Kidney (tissue), 14 donors: ENCODE results near the gene ZNF462. TPM values are rescaled to one million over a fixed set of nuclear protein-coding genes. Genes with fewer than 3 reads are reported as not detected.

Source experiments
- DNase-seq, 5 donors: peaks; one replicate each; pipeline ENCODE4 v3.0.0-alpha.2; 2013 to 2020
- FAIRE-seq: peaks from 2 replicates; lab custom pipeline; 2012; peaks lifted over from hg19 to GRCh38; lab: Jason Lieb, UNC
- H3K27ac ChIP-seq, 2 donors: one replicate each; pipeline ENCODE4 v1.7.0; 2013; ENCODE audit warnings: low read depth in 2 of 2, low read length in 2 of 2, inconsistent platforms in 1 of 2
- H3K27me3 ChIP-seq: one replicate; pipeline ENCODE4 v1.7.1; 2013; ENCODE audit warnings: low read length, inconsistent platforms; ENCODE audit not compliant: control insufficient read depth, insufficient read depth
- H3K36me3 ChIP-seq, 3 donors: one replicate each; pipeline versions ENCODE4 v1.7.0 to v1.7.1; 2013; ENCODE audit warnings: low read length in 3 of 3, control low read depth in 1 of 3, inconsistent platforms in 1 of 3; ENCODE audit not compliant: insufficient read depth in 3 of 3, control insufficient read depth in 2 of 3
- H3K4me1 ChIP-seq, 3 donors: one replicate each; pipeline versions ENCODE4 v1.7.0 to v1.7.1; 2013; ENCODE audit warnings: low read length in 3 of 3, inconsistent platforms in 1 of 3, low read depth in 1 of 3; ENCODE audit not compliant: control insufficient read depth in 2 of 3, insufficient read depth in 2 of 3
- H3K4me3 ChIP-seq, 3 donors: one replicate each; pipeline versions ENCODE4 v1.7.0 to v1.8.1; 2013; ENCODE audit warnings: low read length in 3 of 3, control low read depth in 1 of 3, inconsistent platforms in 1 of 3
- H3K9ac ChIP-seq, 3 donors: one replicate each; pipeline versions ENCODE4 v1.7.0 to v1.7.1; 2013; ENCODE audit warnings: low read length in 3 of 3, control low read depth in 1 of 3, inconsistent platforms in 1 of 3
- H3K9me3 ChIP-seq, 3 donors: one replicate each; pipeline versions ENCODE4 v1.7.0 to v1.7.1; 2013; ENCODE audit warnings: low read length in 3 of 3, control low read depth in 1 of 3, inconsistent platforms in 1 of 3; ENCODE audit not compliant: control insufficient read depth in 2 of 3, insufficient read depth in 1 of 3
- CTCF ChIP-seq: IDR thresholded peaks from 3 replicates; pipeline ENCODE4 v1.5.1; 2012; ENCODE audit warnings: mild to moderate bottlenecking, moderate library complexity, borderline replicate concordance; ENCODE audit not compliant: insufficient read depth; ENCODE audit errors: extremely low read depth
- intact Hi-C: fragments of 100-400 bp; cut with DNase I; formaldehyde crosslinking; loops from one replicate; pipeline ENCODE4 v1.11.1; 2022
- polyA plus RNA-seq: library from polyadenylated mRNA; stranded (reverse); fragments of 350-450 nt; fragmentation: Illumina TruSeq; extraction: RNeasy Lipid Tissue Mini Kit (QIAGEN cat#74804); gene quantifications from one replicate; pipeline ENCODE4 v1.2.3, GENCODE V29; 2014; ENCODE audit warnings: low read depth, low replicate concordance; ENCODE audit not compliant: insufficient read depth
- total RNA-seq: library from RNA; stranded (reverse); fragmentation: NEBNext Ultra II Directional; extraction: Animal tissue kit (Norgen Biotek cat#: 25700); gene quantifications from one replicate; pipeline ENCODE4 v1.2.1, GENCODE V29; 2021
- donor health status: control.
- donor health status: control.
- donor health status: control.
- donor health status: control.
- donor health status: control.
- donor health status: DM: yes; HTN: yes; CAD: no.
- donor health status: Normal renal cell carcinoma (clear cell type).

ZNF462 gene
- total and polyA plus RNA-seq, 2 donors from 2014 or later, result 1.8 to 47.0 TPM

GRCh38 chr9:107054146-107054545, 191.2 kb downstream of the ZNF462 start:
- intact Hi-C loops, result no loop called here
- Histone ChIP-seq H3K9me3 (no peaks in the 10 kb centered on the region), H3K4me3 (no peak overlapping the region), H3K27me3 (no peaks in the 10 kb centered on the region), H3K27ac (no peak overlapping the region), H3K36me3 (no peaks in the 10 kb centered on the region), H3K9ac (no peak overlapping the region), H3K4me1 (no peaks in the 10 kb centered on the region)
- TF ChIP-seq CTCF, result no peak
- DNase-seq (no peak), FAIRE-seq (no peak)

- no peak overlapping the region for H3K4me3 ChIP-seq
- H3K9me3 ChIP-seq, result no peaks in the 10 kb centered on the region
- no peak overlapping the region for H3K9ac ChIP-seq
- DNase-seq (no peak), FAIRE-seq (no peak)
- no peaks in the 10 kb centered on the region for H3K36me3 ChIP-seq
- H3K4me1 ChIP-seq, result no peaks in the 10 kb centered on the region
- TF ChIP-seq CTCF, result no peak
- intact Hi-C loops, result no loop called here
- H3K27me3 ChIP-seq, result no peaks in the 10 kb centered on the region
- H3K27ac ChIP-seq, result no peak overlapping the region
Observed at GRCh38 chr9:107059220-107059619, 196.3 kb downstream of the ZNF462 start.

GRCh38 chr9:107060062-107060461, 197.1 kb downstream of the ZNF462 start:
- H3K9ac ChIP-seq, result no peak overlapping the region
- no peaks in the 10 kb centered on the region for H3K4me1 ChIP-seq
- no peak for DNase-seq
- intact Hi-C loops, result no loop called here
- no peak overlapping the region for H3K27ac ChIP-seq
- H3K4me3 ChIP-seq, result no peak overlapping the region
- H3K27me3 ChIP-seq, result no peaks in the 10 kb centered on the region
- TF ChIP-seq CTCF, result no peak
- no peaks in the 10 kb centered on the region for H3K9me3 ChIP-seq
- H3K36me3 ChIP-seq, result no peaks in the 10 kb centered on the region
- no peak for FAIRE-seq
